Liver (tissue), 9 donors: ENCODE measurements around the gene OR52N1. TPM values are rescaled to one million over a fixed set of nuclear protein-coding genes. Genes with fewer than 3 reads are reported as not detected.

Experiments
- DNase-seq: peaks from one replicate; pipeline ENCODE4 v3.0.0-alpha.2; 2017; ENCODE audit warnings: low spot score
- H3K27ac ChIP-seq, 2 donors: one replicate each; pipeline ENCODE4 v1.7.0; 2013; ENCODE audit warnings: inconsistent platforms in 2 of 2, low read length in 2 of 2, control low read depth in 1 of 2, low read depth in 1 of 2, mild to moderate bottlenecking in 1 of 2
- H3K27me3 ChIP-seq, 4 donors: one replicate each; pipeline versions ENCODE4 v1.6.1 to v1.7.0; 2013; ENCODE audit warnings: low read length in 3 of 4, inconsistent platforms in 1 of 4, mild to moderate bottlenecking in 1 of 4, moderate library complexity in 1 of 4; ENCODE audit not compliant: control insufficient read depth in 4 of 4, insufficient read depth in 4 of 4
- H3K36me3 ChIP-seq, 4 donors: one replicate each; pipeline versions ENCODE4 v1.6.1 to v1.7.0; 2013; ENCODE audit warnings: low read length in 3 of 4, mild to moderate bottlenecking in 3 of 4, low read depth in 1 of 4, moderate library complexity in 1 of 4; ENCODE audit not compliant: control insufficient read depth in 4 of 4, insufficient read depth in 3 of 4
- H3K4me1 ChIP-seq, 4 donors: one replicate each; pipeline versions ENCODE4 v1.6.1 to v1.7.0; 2013; ENCODE audit warnings: low read length in 3 of 4, mild to moderate bottlenecking in 3 of 4, moderate library complexity in 1 of 4; ENCODE audit not compliant: control insufficient read depth in 4 of 4, insufficient read depth in 4 of 4
- H3K4me3 ChIP-seq, 3 donors: one replicate each; pipeline versions ENCODE4 v1.6.1 to v1.7.0; 2013; ENCODE audit warnings: low read length in 3 of 3, control low read depth in 1 of 3, low read depth in 1 of 3, mild to moderate bottlenecking in 1 of 3
- H3K9ac ChIP-seq, 2 donors: one replicate each; pipeline ENCODE4 v1.7.0; 2013; ENCODE audit warnings: low read length in 2 of 2, mild to moderate bottlenecking in 2 of 2, moderate library complexity in 2 of 2, control low read depth in 1 of 2, low read depth in 1 of 2
- H3K9me3 ChIP-seq, 4 donors: one replicate each; pipeline versions ENCODE4 v1.6.1 to v1.7.0; 2013; ENCODE audit warnings: low read length in 3 of 4; ENCODE audit not compliant: control insufficient read depth in 4 of 4
- ATF3 ChIP-seq: IDR thresholded peaks from 2 replicates; pipeline ENCODE4 v1.6.1; 2016; ENCODE audit warnings: antibody characterized with exemption
- EGR1 ChIP-seq, 2 donors: IDR thresholded peaks; 2 replicates each; pipeline ENCODE4 v1.6.1; 2016 to 2018; ENCODE audit warnings: antibody characterized with exemption in 2 of 2, low read depth in 2 of 2
- FOXA1 ChIP-seq: IDR thresholded peaks from 2 replicates; pipeline ENCODE4 v1.6.1; 2016; ENCODE audit warnings: antibody characterized with exemption
- FOXA2 ChIP-seq: IDR thresholded peaks from 2 replicates; pipeline ENCODE4 v1.6.1; 2016; ENCODE audit warnings: antibody characterized with exemption
- HNF4A ChIP-seq, 2 donors: conservative IDR thresholded peaks; 2 replicates each; pipeline ENCODE4 v1.6.1; 2016; ENCODE audit warnings: antibody characterized with exemption in 2 of 2, mild to moderate bottlenecking in 2 of 2
- HNF4G ChIP-seq: IDR thresholded peaks from 2 replicates; pipeline ENCODE4 v1.6.1; 2016; ENCODE audit warnings: antibody characterized with exemption
- JUND ChIP-seq, 2 donors: IDR thresholded peaks; 2 replicates each; pipeline ENCODE4 v1.6.1; 2016; ENCODE audit warnings: antibody characterized with exemption in 2 of 2
- NR2F2 ChIP-seq: IDR thresholded peaks from 2 replicates; pipeline ENCODE4 v1.6.1; 2016; ENCODE audit warnings: antibody characterized with exemption
- RAD21 ChIP-seq, 2 donors: IDR thresholded peaks; 2 replicates each; pipeline ENCODE4 v1.6.1; 2016; ENCODE audit warnings: antibody characterized with exemption in 2 of 2, mild to moderate bottlenecking in 2 of 2
- REST ChIP-seq: IDR thresholded peaks from 2 replicates; pipeline ENCODE4 v1.6.1; 2016; ENCODE audit warnings: antibody characterized with exemption, mild to moderate bottlenecking
- SP1 ChIP-seq: IDR thresholded peaks from 2 replicates; pipeline ENCODE4 v1.6.1; 2018; ENCODE audit warnings: antibody characterized with exemption, mild to moderate bottlenecking
- TAF1 ChIP-seq: conservative IDR thresholded peaks from 2 replicates; pipeline ENCODE4 v1.6.1; 2016; ENCODE audit warnings: antibody characterized with exemption, mild to moderate bottlenecking
- YY1 ChIP-seq: IDR thresholded peaks from 2 replicates; pipeline ENCODE4 v1.6.1; 2016; ENCODE audit warnings: antibody characterized with exemption, mild to moderate bottlenecking
- WGBS: extraction: QIAGEN DNeasy Blood & Tissue Kit; methylation state at CpG from one replicate; pipeline ENCODE4 v1.1.7; 2013; 5-methylcytosine and 5-hydroxymethylcytosine counted together
- polyA plus RNA-seq, 2 donors: library from polyadenylated mRNA; stranded (reverse) in 1 of 2; unstranded in 1 of 2; fragments of 200-250 nt in 1 of 2; fragments of >200 nt in 1 of 2; fragmentation: Nextera tagmentation in 1 of 2; extraction: Ambion mirVana in 1 of 2; gene quantifications; one replicate each; pipeline versions ENCODE4 v1.2.1 to v1.2.3, GENCODE V29; 2013 to 2015
- total RNA-seq, 2 donors: library from RNA; depleted of rRNA; stranded (reverse); fragments of >200 nt; gene quantifications; one replicate each; pipeline ENCODE4 v1.2.3, GENCODE V29; 2014
- TF ChIP-seq, protein P1 (sequence below): IDR thresholded peaks from 2 replicates; pipeline ENCODE4 v1.6.1; 2016; ENCODE audit warnings: antibody characterized with exemption
- TF ChIP-seq, protein P2 (sequence below): IDR thresholded peaks from 2 replicates; pipeline ENCODE4 v1.6.1; 2016; ENCODE audit warnings: antibody characterized with exemption
- TF ChIP-seq, protein P3 (sequence below): fragments of 150-350 bp; IDR thresholded peaks from 2 replicates; pipeline ENCODE4 v1.5.1; 2017; ENCODE audit warnings: improper control_type of control experiment, low read depth, low read length; ENCODE audit not compliant: missing input control
- donor health status: healthy.
- donor health status: healthy.
- donor health status: healthy.
- donor health status: healthy.
- donor health status: healthy.

Gene OR52N1
- total and polyA plus RNA-seq, 4 donors: under 0.01 to 0.05 TPM; not detected in 2

DNA sequence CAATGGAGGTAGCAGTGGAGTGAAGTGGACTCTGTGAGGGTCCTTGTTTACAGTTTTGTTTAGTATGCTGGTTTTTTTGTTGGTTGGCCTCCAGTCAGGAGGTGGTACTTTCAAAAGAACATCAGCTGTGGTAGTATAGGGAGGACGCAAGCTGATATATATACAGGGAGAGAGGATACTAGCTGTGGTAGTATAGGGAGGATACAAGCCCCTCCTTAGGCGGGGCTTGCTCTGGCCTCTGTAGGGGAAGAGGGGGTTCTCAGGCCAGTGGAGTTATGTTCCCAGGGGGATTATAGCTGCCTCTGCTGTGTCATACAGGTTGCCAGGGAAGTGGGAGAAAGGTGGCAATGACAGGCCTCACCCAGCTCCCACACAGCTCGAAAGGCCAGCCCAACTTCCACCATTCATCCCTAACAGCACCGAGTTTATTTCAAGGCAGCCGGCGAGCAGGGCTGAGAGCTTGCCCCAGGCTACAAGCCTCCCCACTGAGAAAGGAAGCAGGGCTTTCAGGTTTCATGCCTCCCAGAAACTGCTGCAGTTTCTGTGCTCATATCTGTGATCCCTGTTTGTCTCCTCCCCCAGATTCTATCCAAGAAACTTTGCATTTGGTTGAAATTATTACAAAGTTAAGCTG is 40.2 kb upstream of the OR52N1 start:
- H3K9me3 ChIP-seq: no peaks in the 10 kb centered on the region
- H3K4me1 ChIP-seq: no peaks in the 10 kb centered on the region
- WGBS: 81% methylated on average over 6 of the region's 6 CpGs
- H3K27ac ChIP-seq: no peak overlapping the region
- H3K27me3 ChIP-seq: peaks cover 0 to 4% (median 0%) of the 10 kb centered on the region in 4 donors
- DNase-seq: no peak
- TF ChIP-seq EGR1 (IDR thresholded peaks at IDR 0.05; ENCODE audit: low read depth in 2 of 2) (no peak), HNF4G (no peak), NR2F2 (no peak), TAF1 (no peak), FOXA1 (no peak), HNF4A (conservative IDR thresholded peaks at IDR 0.05) (no peak)
- TF ChIP-seq, protein P1, sequence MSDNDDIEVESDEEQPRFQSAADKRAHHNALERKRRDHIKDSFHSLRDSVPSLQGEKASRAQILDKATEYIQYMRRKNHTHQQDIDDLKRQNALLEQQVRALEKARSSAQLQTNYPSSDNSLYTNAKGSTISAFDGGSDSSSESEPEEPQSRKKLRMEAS: no peak
- TF ChIP-seq, protein P2, sequence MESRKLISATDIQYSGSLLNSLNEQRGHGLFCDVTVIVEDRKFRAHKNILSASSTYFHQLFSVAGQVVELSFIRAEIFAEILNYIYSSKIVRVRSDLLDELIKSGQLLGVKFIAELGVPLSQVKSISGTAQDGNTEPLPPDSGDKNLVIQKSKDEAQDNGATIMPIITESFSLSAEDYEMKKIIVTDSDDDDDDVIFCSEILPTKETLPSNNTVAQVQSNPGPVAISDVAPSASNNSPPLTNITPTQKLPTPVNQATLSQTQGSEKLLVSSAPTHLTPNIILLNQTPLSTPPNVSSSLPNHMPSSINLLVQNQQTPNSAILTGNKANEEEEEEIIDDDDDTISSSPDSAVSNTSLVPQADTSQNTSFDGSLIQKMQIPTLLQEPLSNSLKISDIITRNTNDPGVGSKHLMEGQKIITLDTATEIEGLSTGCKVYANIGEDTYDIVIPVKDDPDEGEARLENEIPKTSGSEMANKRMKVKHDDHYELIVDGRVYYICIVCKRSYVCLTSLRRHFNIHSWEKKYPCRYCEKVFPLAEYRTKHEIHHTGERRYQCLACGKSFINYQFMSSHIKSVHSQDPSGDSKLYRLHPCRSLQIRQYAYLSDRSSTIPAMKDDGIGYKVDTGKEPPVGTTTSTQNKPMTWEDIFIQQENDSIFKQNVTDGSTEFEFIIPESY: no peak
- TF ChIP-seq, protein P3, sequence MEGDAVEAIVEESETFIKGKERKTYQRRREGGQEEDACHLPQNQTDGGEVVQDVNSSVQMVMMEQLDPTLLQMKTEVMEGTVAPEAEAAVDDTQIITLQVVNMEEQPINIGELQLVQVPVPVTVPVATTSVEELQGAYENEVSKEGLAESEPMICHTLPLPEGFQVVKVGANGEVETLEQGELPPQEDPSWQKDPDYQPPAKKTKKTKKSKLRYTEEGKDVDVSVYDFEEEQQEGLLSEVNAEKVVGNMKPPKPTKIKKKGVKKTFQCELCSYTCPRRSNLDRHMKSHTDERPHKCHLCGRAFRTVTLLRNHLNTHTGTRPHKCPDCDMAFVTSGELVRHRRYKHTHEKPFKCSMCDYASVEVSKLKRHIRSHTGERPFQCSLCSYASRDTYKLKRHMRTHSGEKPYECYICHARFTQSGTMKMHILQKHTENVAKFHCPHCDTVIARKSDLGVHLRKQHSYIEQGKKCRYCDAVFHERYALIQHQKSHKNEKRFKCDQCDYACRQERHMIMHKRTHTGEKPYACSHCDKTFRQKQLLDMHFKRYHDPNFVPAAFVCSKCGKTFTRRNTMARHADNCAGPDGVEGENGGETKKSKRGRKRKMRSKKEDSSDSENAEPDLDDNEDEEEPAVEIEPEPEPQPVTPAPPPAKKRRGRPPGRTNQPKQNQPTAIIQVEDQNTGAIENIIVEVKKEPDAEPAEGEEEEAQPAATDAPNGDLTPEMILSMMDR: no peak
- no peak overlapping the region for H3K4me3 ChIP-seq
- no peaks in the 10 kb centered on the region for H3K36me3 ChIP-seq
- H3K9ac ChIP-seq: no peak overlapping the region

DNA sequence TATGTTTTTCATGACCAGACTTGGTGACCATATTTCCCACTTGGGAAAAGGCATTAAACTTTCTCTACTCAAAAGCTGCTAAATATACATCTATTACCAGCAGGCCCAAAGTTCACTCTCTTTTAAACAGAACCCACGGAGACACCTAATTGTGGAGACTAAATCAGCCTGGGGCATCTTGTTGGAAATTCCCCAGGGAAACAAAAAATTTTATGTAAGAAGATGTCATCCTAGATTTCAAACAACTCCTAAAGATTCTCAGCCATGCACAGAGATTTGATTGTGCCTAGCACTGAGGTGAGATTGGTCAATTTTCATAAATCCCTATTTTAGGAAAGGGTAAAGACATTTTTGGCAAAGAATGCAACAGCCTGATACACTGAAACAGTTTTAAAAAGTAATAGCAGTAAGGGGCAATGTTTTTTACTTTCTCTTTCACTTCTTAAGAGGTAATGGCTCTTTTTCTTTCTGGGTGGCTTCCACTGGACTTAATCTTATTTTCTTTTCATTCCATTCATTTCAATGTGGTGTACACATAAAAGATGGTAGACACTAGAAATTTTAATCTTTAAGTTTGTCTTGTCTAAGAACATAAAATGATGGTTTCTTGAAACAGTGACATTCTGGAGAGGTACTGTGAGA is 27.3 kb upstream of the OR52N1 start:
- Histone ChIP-seq H3K36me3 (no peaks in the 10 kb centered on the region), H3K27ac (no peak overlapping the region), H3K4me1 (peaks cover 0 to 4% (median 3%) of the 10 kb centered on the region in 4 donors), H3K27me3 (peaks cover 0 to 6% (median 0%) of the 10 kb centered on the region in 4 donors), H3K9ac (peak overlapping the region in 1 of 2 donors; percentile 13), H3K9me3 (no peaks in the 10 kb centered on the region), H3K4me3 (no peak overlapping the region)
- 19% methylated on average over 1 of the region's 1 CpG for WGBS
- no peak for DNase-seq
- TF ChIP-seq, protein P3: no peak
- no peak for TF ChIP-seq TAF1
- TF ChIP-seq, protein P1: no peak
- TF ChIP-seq ATF3: no peak
- TF ChIP-seq RAD21 (IDR thresholded peaks at IDR 0.05): no peak
- TF ChIP-seq SP1: no peak
- TF ChIP-seq JUND (IDR thresholded peaks at IDR 0.05): no peak
- no peak for TF ChIP-seq HNF4G
- no peak for TF ChIP-seq FOXA1
- TF ChIP-seq YY1: no peak
- no peak for TF ChIP-seq REST
- TF ChIP-seq, protein P2: no peak
- TF ChIP-seq NR2F2: no peak
- no peak for TF ChIP-seq FOXA2
